OCI-LY1 (cell line): Measurements from ENCODE around the gene UQCR11.

ENCODE experiments used
- H2AFZ ChIP-seq: fragments of 200-600 bp; sonication (generic), shearing (Covaris generic); 2 replicates; pipeline ENCODE4 v1.6.0; 2014; ENCODE audit warnings: antibody characterized with exemption, mild to moderate bottlenecking, low read length
- H3F3A ChIP-seq: fragments of 200-600 bp; sonication (generic), shearing (Covaris generic); 2 replicates; pipeline ENCODE4 v1.6.0; 2014; ENCODE audit warnings: mild to moderate bottlenecking, antibody characterized with exemption, low read length, moderate library complexity; ENCODE audit not compliant: insufficient read depth
- H3K27ac ChIP-seq: fragments of 200-600 bp; sonication (generic); 2 replicates; pipeline ENCODE4 v1.5.1; 2014; ENCODE audit warnings: low read length, mixed run types, mild to moderate bottlenecking, low read depth; ENCODE audit not compliant: poor library complexity, severe bottlenecking
- H3K27me3 ChIP-seq: fragments of 200-600 bp; sonication (generic); 2 replicates; pipeline ENCODE4 v1.6.0; 2014; ENCODE audit warnings: antibody characterized with exemption, mild to moderate bottlenecking, low read length, moderate library complexity; ENCODE audit not compliant: insufficient read depth
- H3K36me3 ChIP-seq: fragments of 200-600 bp; sonication (generic); 2 replicates; pipeline ENCODE4 v1.6.1; 2014; ENCODE audit warnings: mild to moderate bottlenecking, antibody characterized with exemption, low read length, moderate library complexity, mixed read lengths; ENCODE audit not compliant: insufficient read depth
- H3K4me1 ChIP-seq: fragments of 200-600 bp; sonication (generic); 2 replicates; pipeline ENCODE4 v1.5.1; 2014; ENCODE audit warnings: mild to moderate bottlenecking, low read length, moderate library complexity; ENCODE audit not compliant: insufficient read depth, severe bottlenecking
- H3K4me2 ChIP-seq: fragments of 200-600 bp; sonication (generic), shearing (Covaris generic); 2 replicates; pipeline ENCODE4 v1.6.1; 2014; ENCODE audit warnings: low read length
- H3K4me3 ChIP-seq: fragments of 200-600 bp; sonication (generic); 2 replicates; pipeline ENCODE4 v1.5.1; 2014; ENCODE audit warnings: low read length, low read depth, mild to moderate bottlenecking, mixed read lengths; ENCODE audit not compliant: poor library complexity, severe bottlenecking
- H3K79me2 ChIP-seq: fragments of 200-600 bp; shearing (Covaris generic); 2 replicates; pipeline ENCODE4 v1.6.1; 2016; ENCODE audit warnings: mixed run types, low read length, mixed read lengths; ENCODE audit not compliant: insufficient read depth
- H3K9ac ChIP-seq: fragments of 200-600 bp; sonication (generic), shearing (Covaris generic); 2 replicates; pipeline ENCODE4 v1.6.1; 2014; ENCODE audit warnings: mild to moderate bottlenecking, low read length, mixed read lengths
- H3K9me2 ChIP-seq: fragments of 200-600 bp; sonication (generic), shearing (Covaris generic); 2 replicates; pipeline ENCODE4 v1.6.1; 2014; ENCODE audit warnings: low read depth, mild to moderate bottlenecking, low read length, mixed read lengths
- H3K9me3 ChIP-seq: fragments of 200-600 bp; shearing (Covaris generic); 2 replicates; pipeline ENCODE4 v1.6.1; 2014; ENCODE audit warnings: low read length, mixed read lengths
- H4K20me1 ChIP-seq: fragments of 200-600 bp; sonication (generic), shearing (Covaris generic); 2 replicates; pipeline ENCODE4 v1.6.0; 2016; ENCODE audit warnings: mild to moderate bottlenecking, low read length; ENCODE audit not compliant: insufficient read depth
- CTCF ChIP-seq: fragments of 200-600 bp; sonication (generic), shearing (Covaris generic); IDR thresholded peaks from 2 replicates; pipeline ENCODE4 v1.5.1; 2017; ENCODE audit warnings: mild to moderate bottlenecking, antibody characterized with exemption, low read length, moderate library complexity, mixed read lengths
- EZH2 ChIP-seq: fragments of 200-600 bp; sonication (generic), shearing (Covaris generic); IDR thresholded peaks from 2 replicates; pipeline ENCODE4 v1.8.0; 2017; ENCODE audit warnings: borderline replicate concordance, mixed run types, mild to moderate bottlenecking, antibody characterized with exemption, low read length, moderate library complexity, mixed read lengths

The UQCR11 gene

DNA sequence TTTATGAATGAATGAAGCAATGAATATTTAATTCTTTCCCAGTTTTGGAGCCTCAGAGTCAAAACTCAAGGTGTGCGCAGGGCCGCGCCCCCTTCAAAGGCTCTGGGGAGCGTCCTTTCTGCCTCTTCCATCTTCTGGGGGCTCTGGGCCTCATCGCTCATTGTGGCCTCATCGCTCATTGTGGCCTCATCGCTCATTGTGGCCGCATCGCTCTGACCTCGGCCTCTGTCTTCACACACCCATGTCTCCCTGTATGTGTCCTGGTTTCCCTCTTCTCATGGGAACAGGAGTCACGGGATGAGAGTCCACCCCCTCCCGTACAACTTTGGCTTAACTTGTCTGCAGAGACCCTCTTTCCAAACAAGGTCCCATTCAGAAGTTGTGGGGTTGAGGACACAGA, 33.9 kb downstream of the UQCR11 start:
- TF ChIP-seq CTCF, result no peak
- no peak for TF ChIP-seq EZH2
- no peak overlapping the region for H3K4me2 ChIP-seq
- no peaks in the 10 kb centered on the region for H3K27me3 ChIP-seq
- no peak overlapping the region for H3K4me3 ChIP-seq
- no peak overlapping the region for H2AFZ ChIP-seq
- no peak overlapping the region for H3K9ac ChIP-seq
- H3K79me2 ChIP-seq, result no peaks in the 10 kb centered on the region
- H4K20me1 ChIP-seq, result no peaks in the 10 kb centered on the region
- peaks cover 12% of the 10 kb centered on the region for H3K4me1 ChIP-seq
- peaks cover 7% of the 10 kb centered on the region for H3K36me3 ChIP-seq
- no peaks in the 10 kb centered on the region for H3K9me2 ChIP-seq
- no peaks in the 10 kb centered on the region for H3K9me3 ChIP-seq
- no peaks in the 10 kb centered on the region for H3F3A ChIP-seq
- H3K27ac ChIP-seq, result no peak overlapping the region

GRCh38 chr19:1570836-1571235, 34.4 kb downstream of the UQCR11 start:
- Histone ChIP-seq H2AFZ (no peak overlapping the region), H3K4me2 (no peak overlapping the region), H3K36me3 (peaks cover 2% of the 10 kb centered on the region), H3K4me3 (no peak overlapping the region), H3K9ac (no peak overlapping the region), H3K27me3 (no peaks in the 10 kb centered on the region), H3K9me3 (no peaks in the 10 kb centered on the region), H3K79me2 (no peaks in the 10 kb centered on the region), H3F3A (no peaks in the 10 kb centered on the region), H3K4me1 (peaks cover 12% of the 10 kb centered on the region), H4K20me1 (no peaks in the 10 kb centered on the region), H3K27ac (no peak overlapping the region), H3K9me2 (no peaks in the 10 kb centered on the region)
- TF ChIP-seq EZH2 (no peak), CTCF (no peak)

- no peaks in the 10 kb centered on the region for H3F3A ChIP-seq
- no peaks in the 10 kb centered on the region for H4K20me1 ChIP-seq
- H3K27ac ChIP-seq, result no peak overlapping the region
- H3K9ac ChIP-seq, result no peak overlapping the region
- H3K36me3 ChIP-seq, result no peaks in the 10 kb centered on the region; the same call in 1 of the 2 replicates
- H3K9me2 ChIP-seq, result no peaks in the 10 kb centered on the region
- no peak overlapping the region for H3K4me3 ChIP-seq
- H3K4me2 ChIP-seq, result no peak overlapping the region
- TF ChIP-seq EZH2 (no peak), CTCF (no peak)
- peaks cover 12% of the 10 kb centered on the region for H3K4me1 ChIP-seq
- no peaks in the 10 kb centered on the region for H3K27me3 ChIP-seq
- H3K79me2 ChIP-seq, result no peaks in the 10 kb centered on the region
- no peaks in the 10 kb centered on the region for H3K9me3 ChIP-seq
- H2AFZ ChIP-seq, result no peak overlapping the region
Observed at GRCh38 chr19:1569997-1570396, 35.3 kb downstream of the UQCR11 start.
